ENCODE results near the gene PFDN2.

The PFDN2 gene

GRCh38 chr1:161117759-161118581 is at the start of gene PFDN2, which contains the start of gene NIT1:
PFDN2 (minus strand) TSS chr1:161118037; CDS start chr1:161118026, 11 bp downstream.
NIT1 (plus strand) TSS chr1:161118105; CDS start chr1:161118177, 72 bp downstream.
- peak; percentile 93 for DNase-seq

- DNase-seq, result peak; percentile 63
These were observed 49.1 kb upstream of the PFDN2 start for GRCh38 chr1:161166669-161167548.

- DNase-seq, result peak; percentile 99
These were observed 48.2 kb upstream of the PFDN2 start, which contains the start of gene PPOX for GRCh38 chr1:161165742-161166668. PPOX (plus strand) TSS chr1:161166426; CDS start chr1:161166848, 422 bp downstream.

- DNase-seq, result no peak
These were observed 47.2 kb upstream of the PFDN2 start for GRCh38 chr1:161164901-161165610.

- no peak for DNase-seq
These were observed 46.0 kb upstream of the PFDN2 start for GRCh38 chr1:161163793-161164192.

- DNase-seq, result no peak
These were observed 45.0 kb upstream of the PFDN2 start for GRCh38 chr1:161162806-161163205.

- DNase-seq, result no peak
These were observed 44.2 kb upstream of the PFDN2 start for GRCh38 chr1:161162052-161162451.

GRCh38 chr1:161161652-161162051 is 43.8 kb upstream of the PFDN2 start:
- DNase-seq, result no peak

GRCh38 chr1:161160671-161161145 is 42.9 kb upstream of the PFDN2 start:
- no peak for DNase-seq

GRCh38 chr1:161159913-161160243 is 42.0 kb upstream of the PFDN2 start:
- DNase-seq, result no peak

GRCh38 chr1:161159087-161159912 is 41.5 kb upstream of the PFDN2 start, which contains the start of gene USP21:
USP21 (plus strand) TSS chr1:161159500; CDS start chr1:161160641, 1,141 bp downstream.
- peak; percentile 97 for DNase-seq

- DNase-seq, result no peak
These were observed 40.6 kb upstream of the PFDN2 start for GRCh38 chr1:161158316-161159010.

GRCh38 chr1:161157867-161158266 is 40.0 kb upstream of the PFDN2 start:
- DNase-seq, result no peak

- peak; percentile 94 for DNase-seq
These were observed 36.0 kb upstream of the PFDN2 start, which contains the start of gene UFC1 for GRCh38 chr1:161153682-161154337. UFC1 (plus strand) TSS chr1:161153978; CDS start chr1:161153998, 20 bp downstream.

- peak; percentile 46 for DNase-seq
These were observed 35.3 kb upstream of the PFDN2 start for GRCh38 chr1:161153176-161153575.

- DNase-seq, result no peak
These were observed 28.0 kb upstream of the PFDN2 start for GRCh38 chr1:161145832-161146231.

GRCh38 chr1:161140755-161141400 is 23.0 kb upstream of the PFDN2 start:
- no peak for DNase-seq

GRCh38 chr1:161139766-161140165 is 21.9 kb upstream of the PFDN2 start:
- peak; percentile 56 for DNase-seq

- DNase-seq, result no peak
These were observed 20.6 kb upstream of the PFDN2 start for GRCh38 chr1:161138431-161138830.
